ENCODE data around the gene CETN2.

- TF ChIP-seq CTCF (IDR thresholded peaks at IDR 0.05): no peak
- no peak for TF ChIP-seq POLR2A (IDR thresholded peaks at IDR 0.05)
These were observed 13.7 kb upstream of the CETN2 start for GRCh38 chrX:152844256-152844655.

Data from right lobe of liver (tissue), 4 donors.